SHP77 (cell line): ENCODE results near the gene ERBB2.
"Not testable (repeated sequence)": the region's sequence is repeated elsewhere in the genome, so short reads cannot be mapped to it uniquely, and the experiment has no call there.

ENCODE experiments used
- DNase-seq, 2 experiments: peaks; one replicate each; lab custom pipeline; 2025; lab: John Stamatoyannopoulos, UW

The ERBB2 gene

GRCh38 chr17:39703913-39704312 lies 4.0 kb downstream of the ERBB2 start:
- no peak for DNase-seq

GRCh38 chr17:39704821-39705551 lies 5.1 kb downstream of the ERBB2 start:
- no peak for DNase-seq

- DNase-seq, result no peak
Observed at GRCh38 chr17:39705786-39706348, 6.0 kb downstream of the ERBB2 start.

- no peak for DNase-seq
Observed at GRCh38 chr17:39706383-39706782, 6.5 kb downstream of the ERBB2 start.

- DNase-seq, result no peak
Observed at GRCh38 chr17:39706921-39707337, 7.1 kb downstream of the ERBB2 start.

- no peak for DNase-seq
Observed at GRCh38 chr17:39709319-39709997, 9.6 kb downstream of the ERBB2 start.

GRCh38 chr17:39709998-39710964 lies 10.4 kb downstream of the ERBB2 start:
- no peak for DNase-seq

GRCh38 chr17:39711071-39711470 lies 11.2 kb downstream of the ERBB2 start:
- DNase-seq, result not testable (repeated sequence)

GRCh38 chr17:39711851-39712250 lies 12.0 kb downstream of the ERBB2 start:
- no peak for DNase-seq

- no peak for DNase-seq
Observed at GRCh38 chr17:39714234-39714633, 14.4 kb downstream of the ERBB2 start.

GRCh38 chr17:39715375-39716072 lies 15.7 kb downstream of the ERBB2 start:
- no peak for DNase-seq

- no peak for DNase-seq
Observed at GRCh38 chr17:39716073-39716818, 16.4 kb downstream of the ERBB2 start.

GRCh38 chr17:39716879-39717536 lies 17.1 kb downstream of the ERBB2 start:
- DNase-seq, result no peak

GRCh38 chr17:39717660-39718059 lies 17.8 kb downstream of the ERBB2 start:
- DNase-seq, result no peak

- DNase-seq, result no peak
Observed at GRCh38 chr17:39719563-39720355, 19.9 kb downstream of the ERBB2 start.

- DNase-seq, result no peak
Observed at GRCh38 chr17:39722104-39722503, 22.2 kb downstream of the ERBB2 start.

GRCh38 chr17:39722965-39723848 lies 23.3 kb downstream of the ERBB2 start:
- no peak for DNase-seq

GRCh38 chr17:39724731-39725130 lies 24.9 kb downstream of the ERBB2 start:
- no peak for DNase-seq
